Measurements from ENCODE around the gene VILL.

VILL gene

GRCh38 chr3:38039101-38039898 lies 48.7 kb downstream of the VILL start, which contains the start of gene DLEC1:
Gene DLEC1, plus strand, starts transcription at chr3:38039208. Its CDS starts 18 bp downstream, at chr3:38039226.
- TF ChIP-seq CTCF (IDR thresholded peaks at IDR 0.05; ENCODE audit: low read depth, low read length), result no peak
- no peaks in the 10 kb centered on the region for H3K36me3 ChIP-seq
- H3K9me3 ChIP-seq, result no peaks in the 10 kb centered on the region
- peak within 1 kb of the TSS; percentile 43 for H3K4me3 ChIP-seq (ENCODE audit: low read depth, low read length)
- H3K4me1 ChIP-seq, result no peaks in the 10 kb centered on the region
- DNase-seq, result peak; percentile 22
- H3K27me3 ChIP-seq, result no peaks in the 10 kb centered on the region

DNA sequence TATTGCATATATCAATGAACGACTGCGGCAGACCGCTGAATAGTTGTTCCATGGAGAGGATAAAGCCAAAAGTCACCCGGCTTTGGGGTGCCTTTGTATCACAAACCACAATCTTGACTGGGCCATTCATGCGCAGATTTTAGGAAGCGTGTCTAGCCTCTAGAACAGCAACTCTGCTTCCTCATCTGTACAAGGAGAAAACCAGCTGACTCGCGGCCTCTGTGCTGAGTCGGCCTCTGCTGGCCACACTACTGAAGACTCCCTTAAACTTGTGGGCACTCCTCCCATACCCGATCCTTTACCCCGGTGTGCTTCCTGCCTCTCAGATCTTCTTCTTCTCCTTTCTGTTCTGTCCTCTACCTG lies 49.3 kb downstream of the VILL start:
- Histone ChIP-seq H3K9me3 (no peaks in the 10 kb centered on the region), H3K4me1 (no peaks in the 10 kb centered on the region), H3K4me3 (ENCODE audit: low read depth, low read length) (no peak overlapping the region), H3K36me3 (no peaks in the 10 kb centered on the region), H3K27me3 (no peaks in the 10 kb centered on the region)
- no peak for TF ChIP-seq CTCF (IDR thresholded peaks at IDR 0.05; ENCODE audit: low read depth, low read length)
- DNase-seq, result no peak

DNA sequence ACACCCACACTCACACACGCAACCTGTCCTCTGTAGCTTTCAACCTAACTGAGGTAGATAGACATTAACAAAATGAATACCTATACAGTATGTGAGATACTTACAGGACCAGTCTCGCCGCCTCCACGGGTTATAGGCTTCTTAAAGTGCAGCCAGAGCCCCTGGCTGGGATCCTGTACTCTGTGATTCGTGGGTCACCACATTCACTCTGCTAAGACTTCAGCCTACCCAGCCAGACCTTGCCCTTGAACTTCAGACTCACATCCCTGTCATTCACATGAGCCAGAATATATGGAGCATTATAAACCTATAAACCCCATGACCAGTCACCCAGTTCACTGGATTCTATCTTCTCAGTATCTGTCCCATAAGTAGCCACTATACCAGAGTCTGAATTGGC lies 49.8 kb downstream of the VILL start:
- H3K9me3 ChIP-seq, result no peaks in the 10 kb centered on the region
- H3K4me1 ChIP-seq, result no peaks in the 10 kb centered on the region
- TF ChIP-seq CTCF (IDR thresholded peaks at IDR 0.05; ENCODE audit: low read depth, low read length), result no peak
- H3K4me3 ChIP-seq (ENCODE audit: low read depth, low read length), result no peak overlapping the region
- DNase-seq, result no peak
- no peaks in the 10 kb centered on the region for H3K36me3 ChIP-seq
- no peaks in the 10 kb centered on the region for H3K27me3 ChIP-seq

GRCh38 chr3:38043486-38043885 lies 52.9 kb downstream of the VILL start:
- no peaks in the 10 kb centered on the region for H3K4me1 ChIP-seq
- H3K36me3 ChIP-seq, result no peaks in the 10 kb centered on the region
- TF ChIP-seq CTCF (IDR thresholded peaks at IDR 0.05; ENCODE audit: low read depth, low read length), result no peak
- H3K9me3 ChIP-seq, result no peaks in the 10 kb centered on the region
- no peak overlapping the region for H3K4me3 ChIP-seq (ENCODE audit: low read depth, low read length)
- no peak for DNase-seq
- no peaks in the 10 kb centered on the region for H3K27me3 ChIP-seq

DNA sequence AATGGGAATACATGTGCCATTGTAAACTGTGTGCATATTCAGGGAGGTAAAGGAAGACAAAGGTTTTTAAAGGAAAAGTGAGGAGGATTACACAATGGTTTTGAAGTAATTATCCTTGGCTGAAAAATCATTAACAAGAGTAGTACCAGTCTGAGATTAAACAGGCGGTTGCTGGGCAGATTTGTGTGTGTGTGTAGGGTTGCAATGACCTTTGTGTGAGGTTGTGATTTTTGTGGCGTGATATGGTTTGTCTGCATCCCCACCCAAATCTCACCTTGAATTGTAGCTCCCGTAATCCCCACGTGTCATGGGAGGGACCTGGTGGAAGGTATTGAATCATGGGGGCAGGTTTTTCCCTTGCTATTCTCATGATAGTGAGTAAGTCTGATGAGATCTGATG lies 55.4 kb downstream of the VILL start:
- Histone ChIP-seq H3K27me3 (no peaks in the 10 kb centered on the region), H3K9me3 (no peaks in the 10 kb centered on the region), H3K36me3 (no peaks in the 10 kb centered on the region), H3K4me3 (ENCODE audit: low read depth, low read length) (no peak overlapping the region), H3K4me1 (no peaks in the 10 kb centered on the region)
- TF ChIP-seq CTCF (IDR thresholded peaks at IDR 0.05; ENCODE audit: low read depth, low read length), result no peak
- DNase-seq, result no peak

DNA sequence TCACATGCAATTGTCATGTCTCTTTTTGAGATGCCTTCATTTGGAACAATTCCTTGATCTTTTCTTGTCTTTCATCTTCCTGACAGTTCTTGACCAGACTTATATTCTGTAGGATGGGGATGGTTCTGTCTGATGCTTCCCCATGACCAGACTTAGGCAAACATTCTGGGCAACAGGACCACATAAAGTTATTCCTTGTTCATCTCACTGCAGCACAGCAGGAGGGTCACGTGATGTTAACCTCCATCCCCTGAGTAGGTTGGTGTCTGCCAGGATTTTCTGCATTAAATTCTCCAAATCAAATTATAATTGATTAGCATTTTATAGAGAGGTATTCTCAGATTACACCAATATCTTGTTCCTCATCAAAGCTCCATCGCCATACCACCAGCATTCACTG lies 56.2 kb downstream of the VILL start:
- Histone ChIP-seq H3K4me1 (no peaks in the 10 kb centered on the region), H3K27me3 (no peaks in the 10 kb centered on the region), H3K4me3 (ENCODE audit: low read depth, low read length) (no peak overlapping the region), H3K36me3 (no peaks in the 10 kb centered on the region), H3K9me3 (no peaks in the 10 kb centered on the region)
- no peak for TF ChIP-seq CTCF (IDR thresholded peaks at IDR 0.05; ENCODE audit: low read depth, low read length)
- DNase-seq, result no peak
